Frontal cortex (tissue), 4 donors: ENCODE data around the gene CXCL1. TPM values are rescaled to one million over a fixed set of nuclear protein-coding genes. Genes with fewer than 3 reads are reported as not detected.

Source experiments
- DNase-seq, 2 donors: peaks; one replicate each; pipeline ENCODE4 v3.0.0; 2012; ENCODE audit warnings: low spot score in 2 of 2
- FAIRE-seq: peaks from 2 replicates; lab custom pipeline; 2012; peaks lifted over from hg19 to GRCh38; lab: Jason Lieb, UNC
- total RNA-seq: library from RNA; depleted of rRNA; stranded (reverse); fragments of >200 nt; gene quantifications from one replicate; pipeline ENCODE4 v1.2.3, GENCODE V29; 2014
- donor health status: control.
- donor health status: control.
- donor health status: control.

CXCL1 gene
- total RNA-seq, 1 donor from 2014 or later, result 1.2 TPM

DNA sequence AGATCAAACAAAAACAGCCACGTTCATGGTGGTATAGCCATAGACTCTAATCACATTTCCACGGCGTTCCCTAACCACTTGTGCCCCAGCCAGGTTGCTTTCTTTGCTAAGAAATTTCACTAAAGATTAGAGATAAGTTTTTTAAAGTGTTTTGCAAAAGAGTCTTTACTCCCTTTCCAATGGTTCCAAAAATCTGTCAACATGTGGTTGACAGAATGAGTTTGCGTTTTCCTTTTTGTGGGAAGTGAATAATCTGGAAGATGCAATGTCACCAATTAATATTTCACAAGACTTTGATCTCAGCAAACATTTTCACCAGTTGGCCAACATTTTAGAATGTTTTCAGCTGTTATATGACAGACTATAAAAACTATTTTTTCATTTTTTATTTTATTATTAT, 35.3 kb downstream of the CXCL1 start:
- FAIRE-seq (no peak), DNase-seq (no peak)

DNA sequence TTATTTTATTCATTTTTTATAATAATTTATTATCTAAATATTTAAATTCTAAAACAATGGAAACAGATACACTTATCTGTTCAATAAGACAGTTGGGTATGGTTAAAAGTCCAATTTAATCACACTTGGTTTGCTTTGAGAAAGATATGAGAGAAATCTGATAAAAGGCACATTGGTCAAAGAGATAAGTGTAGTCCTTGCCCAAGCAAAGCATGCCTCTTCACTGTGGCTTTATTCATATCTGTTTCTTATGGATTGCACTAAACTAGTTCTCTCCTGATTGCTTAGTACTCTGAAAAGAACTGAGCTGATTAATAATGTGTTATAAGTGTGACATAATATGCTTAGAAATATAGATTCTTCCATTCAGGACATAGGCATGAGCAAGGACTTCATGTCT, 39.8 kb downstream of the CXCL1 start:
- FAIRE-seq (peak; percentile 40), DNase-seq (no peak)

DNA sequence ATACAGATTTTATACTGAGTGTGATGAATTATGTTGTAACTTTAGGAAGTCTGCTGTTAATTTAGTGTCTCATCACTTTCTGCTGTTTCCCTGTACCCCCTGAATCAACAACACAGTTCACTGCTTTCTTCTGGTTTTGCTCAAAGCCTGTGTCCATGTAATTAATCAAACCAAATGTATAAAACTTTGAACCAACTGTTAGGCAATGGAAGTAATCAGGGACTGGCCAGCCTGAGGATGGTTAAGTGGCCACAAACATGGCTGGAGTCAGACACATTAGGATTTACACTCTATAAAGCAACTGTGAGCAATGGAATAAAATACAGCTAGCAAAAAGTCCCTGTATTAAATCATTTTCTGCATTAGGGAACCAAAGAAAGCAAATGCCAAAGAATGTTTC, 42.6 kb downstream of the CXCL1 start:
- no peak for DNase-seq
- FAIRE-seq, result no peak

DNA sequence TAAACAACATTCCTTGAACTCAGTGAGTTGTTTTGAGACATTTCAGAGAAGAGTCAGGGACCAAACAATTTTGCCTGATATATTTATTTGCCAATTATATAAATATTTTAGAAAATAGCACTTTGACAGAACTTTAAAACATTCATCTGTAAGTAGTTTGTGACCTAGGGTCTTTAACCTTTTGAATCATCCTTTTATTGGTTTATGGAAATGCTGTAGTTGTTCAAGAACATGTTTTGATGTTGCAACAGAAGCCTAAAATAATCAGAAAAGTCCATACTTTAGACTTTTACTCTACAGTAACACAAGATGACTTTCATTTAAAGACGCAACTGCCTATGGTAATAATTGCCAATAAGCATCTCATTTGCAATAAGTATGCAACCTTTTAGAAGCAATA, 43.0 kb downstream of the CXCL1 start:
- no peak for DNase-seq
- no peak for FAIRE-seq

DNA sequence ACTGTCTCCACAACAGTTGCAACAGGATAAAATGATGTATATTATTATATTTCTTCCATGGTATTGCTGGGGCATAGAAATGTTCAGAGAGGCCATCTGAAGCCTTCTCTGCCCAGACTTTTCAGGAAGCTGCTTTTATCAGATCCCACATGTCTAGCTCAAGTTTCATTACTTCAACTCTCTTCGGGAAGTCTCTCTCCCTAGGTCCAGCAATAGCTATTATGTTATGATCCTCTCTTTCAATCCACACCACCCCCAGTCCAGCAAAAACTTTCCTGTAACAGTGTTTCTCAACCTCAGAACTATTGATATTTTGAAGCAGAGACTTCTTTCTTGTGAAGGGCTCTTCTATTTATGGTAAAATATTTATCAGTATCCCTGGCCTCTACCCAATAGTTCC, 44.9 kb downstream of the CXCL1 start:
- FAIRE-seq (no peak), DNase-seq (no peak)

DNA sequence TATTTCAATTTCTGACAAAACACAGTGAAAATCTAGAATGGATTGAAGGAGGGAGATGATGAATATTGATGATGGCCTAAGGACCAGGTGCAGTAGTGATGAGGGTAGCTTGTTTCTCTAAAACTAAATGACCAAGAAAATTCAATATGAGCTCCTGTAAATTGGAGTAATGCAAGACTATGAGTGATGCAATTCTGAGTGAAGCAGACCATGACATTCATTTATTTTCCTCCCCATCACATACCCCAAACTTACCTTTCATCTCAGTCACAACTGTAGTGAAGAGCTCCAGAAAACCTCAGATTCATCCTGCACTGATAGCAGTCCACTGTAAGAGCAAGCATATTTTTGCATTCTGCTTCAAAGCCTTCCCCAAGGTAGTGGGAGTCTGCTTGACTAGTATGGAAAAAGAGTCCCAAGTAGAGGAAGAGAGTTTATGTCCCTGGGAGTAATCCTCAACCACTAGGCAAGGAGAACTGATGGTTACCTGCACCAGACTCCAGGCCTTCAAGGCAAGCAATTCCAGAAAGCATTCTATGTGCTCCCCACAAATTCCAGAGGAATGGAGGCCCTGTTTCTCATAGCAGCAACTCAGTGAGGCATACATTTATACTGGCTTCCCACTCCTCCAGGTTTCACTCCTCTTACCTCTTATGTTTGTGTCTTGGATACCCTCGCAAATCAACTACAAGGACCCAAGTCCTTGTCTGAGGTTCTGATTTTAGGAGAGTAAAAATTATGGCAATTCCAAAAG, 47.2 kb downstream of the CXCL1 start:
- DNase-seq, result no peak
- FAIRE-seq, result no peak

DNA sequence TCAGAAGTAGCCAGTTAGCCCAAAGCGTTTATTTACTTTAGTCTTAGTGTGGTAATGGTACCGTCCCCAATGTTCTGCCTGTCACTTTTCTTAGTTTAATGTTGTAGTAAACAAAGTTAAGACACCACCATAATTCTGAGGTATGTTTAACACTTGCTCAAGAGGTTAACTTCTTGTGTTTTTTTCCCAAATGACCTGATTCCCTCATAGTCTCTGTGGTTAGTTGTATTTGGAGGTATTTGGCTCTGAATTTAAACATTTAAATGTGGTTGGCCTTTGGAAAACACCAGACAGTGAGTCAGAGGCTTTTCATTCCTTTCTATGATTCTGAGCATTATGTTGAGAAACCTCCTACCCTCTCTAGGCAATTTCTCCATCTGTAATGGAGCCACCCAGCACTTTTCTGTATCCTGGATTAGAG, 47.9 kb downstream of the CXCL1 start:
- FAIRE-seq (no peak), DNase-seq (no peak)

DNA sequence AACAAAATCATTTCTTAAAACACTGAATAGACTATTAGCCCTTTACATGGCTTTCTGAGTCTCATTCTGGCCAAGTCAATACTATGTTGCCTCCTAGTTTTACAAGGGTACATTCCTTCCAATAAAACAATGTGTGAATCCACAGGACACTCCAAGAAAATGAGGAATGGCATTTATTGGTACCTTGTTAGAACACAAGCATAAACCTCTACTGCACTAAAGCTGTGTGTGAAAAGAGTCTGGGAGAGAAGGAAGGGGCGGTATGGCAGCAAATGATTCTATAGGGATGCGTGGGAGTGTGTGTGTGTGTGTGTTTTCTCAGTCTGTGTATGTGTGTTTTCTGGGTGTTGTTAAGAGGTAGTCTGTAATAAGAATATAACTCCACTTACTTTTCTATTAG, 48.9 kb downstream of the CXCL1 start:
- no peak for FAIRE-seq
- no peak for DNase-seq

DNA sequence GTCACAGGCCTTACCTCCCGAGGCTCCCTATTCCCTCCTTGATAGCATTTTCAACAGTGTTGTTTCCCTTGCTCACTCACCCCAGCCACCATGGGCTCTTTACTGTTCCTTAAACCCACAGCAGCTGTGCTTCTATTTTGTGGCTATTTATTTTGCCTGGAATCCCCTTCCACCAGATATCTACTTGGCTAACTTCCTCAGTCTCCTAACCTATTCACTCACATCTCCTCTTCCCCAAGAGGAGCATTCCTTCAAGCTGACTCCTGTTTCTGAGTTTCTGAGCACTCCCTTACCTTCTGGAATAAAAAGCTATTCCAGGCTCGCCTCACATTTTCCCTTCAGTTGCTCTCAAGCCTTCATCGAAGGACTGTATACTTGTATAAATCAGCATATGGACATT, 50.5 kb downstream of the CXCL1 start:
- DNase-seq (no peak), FAIRE-seq (no peak)

Other genes with a start within 250 kb of the CXCL1 start
- gene RASSF6, start 249.0 kb upstream of the CXCL1 start, total RNA-seq, result under 0.01 TPM
- gene CXCL8, start 128.8 kb upstream of the CXCL1 start, total RNA-seq, result 0.41 TPM
- gene CXCL6, start 32.7 kb upstream of the CXCL1 start, total RNA-seq, result 0.41 TPM
- gene PF4V1, start 16.1 kb upstream of the CXCL1 start, total RNA-seq, result 0.41 TPM
- gene PF4, start 112.6 kb downstream of the CXCL1 start, total RNA-seq, result not detected
- 4.1 TPM for gene PPBP, start 118.8 kb downstream of the CXCL1 start, total RNA-seq
- gene CXCL5, start 129.3 kb downstream of the CXCL1 start, total RNA-seq, result not detected
- gene CXCL3, start 169.3 kb downstream of the CXCL1 start, total RNA-seq, result 0.41 TPM
- 1.6 TPM for gene CXCL2, start 229.8 kb downstream of the CXCL1 start, total RNA-seq